HG03108 (cell line): ENCODE measurements around the gene ADSS1.

Experiments used
- ATAC-seq: cut with Tn5 transposase; IDR thresholded peaks from one replicate; pipeline ENCODE4 v1.9.1; 2021; ENCODE audit warnings: moderate library complexity; ENCODE audit not compliant: unreplicated experiment

Gene ADSS1

GRCh38 chr14:104766256-104766862 lies 42.3 kb downstream of the ADSS1 start:
- ATAC-seq = no peak

- ATAC-seq = no peak
Measured at GRCh38 chr14:104766863-104767633, 43.0 kb downstream of the ADSS1 start.

GRCh38 chr14:104767634-104767918 lies 43.5 kb downstream of the ADSS1 start:
- ATAC-seq = no peak

GRCh38 chr14:104768437-104769323 lies 44.7 kb downstream of the ADSS1 start:
- ATAC-seq = peak; percentile 67

- no peak for ATAC-seq
Measured at GRCh38 chr14:104769324-104770071, 45.5 kb downstream of the ADSS1 start.

GRCh38 chr14:104770072-104770579 lies 46.1 kb downstream of the ADSS1 start:
- no peak for ATAC-seq

- no peak for ATAC-seq
Measured at GRCh38 chr14:104770851-104771272, 46.8 kb downstream of the ADSS1 start.

- ATAC-seq = no peak
Measured at GRCh38 chr14:104771374-104771773, 47.3 kb downstream of the ADSS1 start.

GRCh38 chr14:104771918-104772706 lies 48.1 kb downstream of the ADSS1 start:
- no peak for ATAC-seq

GRCh38 chr14:104772707-104773504 lies 48.9 kb downstream of the ADSS1 start:
- no peak for ATAC-seq

- ATAC-seq = no peak
Measured at GRCh38 chr14:104773505-104774452, 49.8 kb downstream of the ADSS1 start.

- no peak for ATAC-seq
Measured at GRCh38 chr14:104774453-104775072, 50.5 kb downstream of the ADSS1 start.

GRCh38 chr14:104775073-104775489 lies 51.1 kb downstream of the ADSS1 start:
- no peak for ATAC-seq

GRCh38 chr14:104776481-104776880 lies 52.5 kb downstream of the ADSS1 start:
- no peak for ATAC-seq

GRCh38 chr14:104776961-104777807 lies 53.2 kb downstream of the ADSS1 start:
- no peak for ATAC-seq

GRCh38 chr14:104777808-104778249 lies 53.8 kb downstream of the ADSS1 start:
- ATAC-seq = no peak
